NCI-H69 (cell line): ENCODE data around the gene DGKD.

Experiments
- DNase-seq: peaks from one replicate; lab custom pipeline; 2025; lab: John Stamatoyannopoulos, UW

Gene DGKD

DNA sequence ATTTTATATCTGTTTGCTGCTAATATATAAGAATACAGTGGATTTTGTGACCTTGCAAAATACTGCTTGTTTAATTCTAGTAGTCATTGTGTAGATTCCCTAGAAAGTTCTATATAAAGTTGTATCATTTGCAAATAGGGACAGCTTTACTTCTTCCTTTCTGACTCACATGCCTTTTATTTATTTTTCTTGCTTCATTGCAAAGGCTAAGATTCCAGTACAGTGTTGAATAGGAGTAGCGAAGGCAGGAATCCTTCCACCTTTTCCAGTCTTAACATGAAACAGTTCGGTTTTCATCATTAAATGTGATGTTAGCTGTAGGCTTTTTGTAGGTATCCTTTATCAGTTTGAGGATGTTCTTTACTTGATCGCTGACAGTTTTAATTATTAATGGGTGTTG, 58.1 kb downstream of the DGKD start:
- DNase-seq = no peak

DNA sequence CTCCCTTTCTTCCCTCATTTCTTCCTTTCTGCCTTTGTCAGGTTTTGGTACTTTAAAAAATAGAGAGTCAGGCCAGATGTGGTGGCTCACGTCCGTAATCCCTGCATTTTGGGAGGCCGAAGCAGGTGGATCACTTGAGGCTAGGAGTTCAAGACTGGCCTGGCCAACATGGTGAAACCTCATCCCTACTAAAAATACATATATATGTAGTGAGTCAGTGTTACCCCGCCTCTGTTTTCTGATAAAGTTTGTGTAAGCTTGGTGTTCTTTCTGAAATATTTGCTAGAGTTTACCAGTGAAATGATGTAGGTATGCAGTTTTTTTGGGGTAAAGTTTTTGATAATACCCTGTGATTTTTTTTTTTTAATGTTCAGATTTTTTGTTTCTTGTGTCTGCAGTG, 58.8 kb downstream of the DGKD start:
- no peak for DNase-seq

DNA sequence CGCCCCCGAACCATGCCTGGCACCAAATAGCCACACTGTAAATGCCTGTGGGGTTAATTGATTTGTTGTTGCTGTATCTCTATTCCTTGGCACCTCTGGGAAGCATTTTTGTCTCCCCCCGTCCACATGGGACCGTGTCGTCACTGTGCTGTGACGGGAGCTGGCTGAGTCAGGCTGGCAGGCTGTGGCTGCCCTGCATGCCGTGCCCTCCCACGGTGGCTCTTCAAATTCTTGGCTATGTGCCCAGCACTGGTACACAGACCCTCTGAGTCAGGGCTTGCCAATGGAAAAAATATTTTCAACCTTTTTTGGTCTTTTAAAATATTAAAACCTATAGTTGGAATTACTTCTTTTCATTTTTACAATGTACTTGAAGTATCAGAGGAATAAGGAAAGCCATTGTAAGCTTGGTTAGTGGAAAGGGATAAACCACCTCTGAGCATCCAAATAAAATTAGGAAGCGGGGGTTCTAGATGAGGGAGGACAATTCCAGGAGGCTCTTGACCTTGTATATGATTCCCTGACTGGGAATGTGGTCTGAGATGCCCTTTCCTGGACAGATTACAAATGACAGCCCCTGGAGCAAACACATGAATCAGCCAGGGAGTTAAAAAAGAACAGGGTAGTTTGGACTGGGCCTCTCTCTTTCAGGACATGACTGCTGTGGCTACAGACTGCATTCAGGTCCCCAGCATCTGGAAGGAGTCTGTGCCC, 59.4 kb downstream of the DGKD start:
- peak; percentile 75 for DNase-seq

DNA sequence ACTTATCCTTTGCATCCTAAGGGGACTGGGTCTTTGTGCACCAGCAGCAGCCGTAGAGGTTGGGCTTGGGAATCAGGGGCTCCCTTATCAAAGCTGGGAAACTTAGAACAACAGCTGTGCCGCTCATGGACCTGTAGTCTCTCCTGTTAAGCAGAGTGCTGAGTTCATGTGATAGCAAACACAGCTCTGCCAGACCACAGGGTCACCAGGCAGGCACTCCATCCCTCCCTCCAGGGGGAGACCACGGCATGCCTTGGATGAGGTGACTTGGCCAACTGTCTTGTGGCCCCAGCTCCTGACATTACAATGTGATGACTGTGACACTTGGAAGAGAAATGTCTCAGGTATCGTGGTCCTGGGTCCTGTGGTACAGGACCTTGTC, 60.0 kb downstream of the DGKD start:
- DNase-seq = no peak

DNA sequence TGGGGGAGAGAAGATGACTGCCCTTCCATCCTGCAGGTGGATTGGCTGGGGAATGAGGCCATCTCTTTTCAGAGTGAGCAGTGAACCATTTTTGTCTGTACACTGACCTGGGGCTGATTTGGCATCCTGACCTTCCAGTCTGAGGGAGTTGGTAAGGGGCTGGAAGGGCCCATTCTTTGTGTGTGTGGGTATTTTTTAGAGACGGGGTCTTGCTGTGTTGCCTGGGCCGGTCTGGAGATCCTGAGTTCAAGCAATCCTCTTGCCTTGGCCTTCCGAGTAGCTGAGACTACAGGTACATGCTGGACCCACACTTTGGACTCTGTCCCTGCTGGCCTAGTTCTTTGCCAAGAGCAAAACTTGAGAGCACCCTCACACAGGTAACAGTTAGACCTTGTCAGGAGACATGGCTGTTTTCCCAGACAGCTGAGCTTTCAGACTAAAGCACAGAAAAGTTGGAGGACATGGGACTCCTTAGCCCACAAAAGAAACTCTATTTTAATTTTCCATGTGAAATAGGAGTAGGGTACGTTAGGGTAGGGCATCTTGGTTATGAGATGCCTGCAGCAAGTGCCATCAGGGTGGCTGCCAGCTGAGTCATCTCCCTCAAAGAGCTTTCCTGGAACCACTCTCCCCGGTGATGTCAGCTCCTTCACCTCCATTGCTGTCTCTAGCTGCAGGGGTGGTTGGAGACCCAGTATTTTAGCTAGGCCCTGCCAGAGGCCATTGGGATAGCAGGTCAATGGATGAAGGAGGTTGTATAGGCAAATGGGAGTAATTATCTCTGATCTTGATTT, 60.7 kb downstream of the DGKD start:
- no peak for DNase-seq

DNA sequence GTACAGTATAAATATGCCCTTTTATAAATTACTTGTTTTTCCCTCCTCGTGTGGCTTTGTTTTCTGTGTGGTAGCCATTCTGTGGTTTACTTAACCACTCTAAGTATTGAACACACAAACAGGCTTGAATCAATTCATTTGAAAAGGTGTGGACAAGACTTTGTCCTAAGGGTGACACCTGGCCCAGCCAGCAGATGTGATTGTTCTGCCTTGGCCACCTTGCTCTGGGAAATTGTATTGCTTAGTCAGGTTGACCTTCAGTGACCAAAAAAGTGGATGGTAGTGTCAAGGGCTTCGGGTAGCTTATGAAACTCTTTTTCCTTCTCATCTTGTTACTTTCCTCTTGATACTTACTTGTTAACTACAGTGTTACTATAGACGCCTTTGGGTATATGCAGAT, 61.9 kb downstream of the DGKD start:
- DNase-seq = no peak

DNA sequence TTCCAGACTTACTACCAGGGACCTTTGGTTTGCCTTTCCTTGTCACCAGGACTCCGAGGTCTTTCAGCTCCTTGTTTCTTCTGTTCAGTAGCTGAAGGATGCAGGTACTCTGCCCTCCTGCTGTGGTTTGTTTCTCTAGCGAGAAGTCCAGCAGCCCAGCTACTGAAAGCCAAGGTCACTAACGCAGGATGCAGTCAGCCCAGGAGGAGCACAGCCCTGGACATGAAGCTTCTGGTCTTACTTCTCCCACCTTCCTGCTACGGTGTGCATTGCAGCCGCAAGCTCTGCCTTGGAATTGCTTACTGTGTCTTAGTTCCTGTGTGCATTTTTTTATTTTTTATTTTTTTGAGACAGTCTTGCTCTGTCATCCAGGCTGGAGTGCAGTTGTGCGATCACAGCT, 62.4 kb downstream of the DGKD start:
- DNase-seq = no peak

DNA sequence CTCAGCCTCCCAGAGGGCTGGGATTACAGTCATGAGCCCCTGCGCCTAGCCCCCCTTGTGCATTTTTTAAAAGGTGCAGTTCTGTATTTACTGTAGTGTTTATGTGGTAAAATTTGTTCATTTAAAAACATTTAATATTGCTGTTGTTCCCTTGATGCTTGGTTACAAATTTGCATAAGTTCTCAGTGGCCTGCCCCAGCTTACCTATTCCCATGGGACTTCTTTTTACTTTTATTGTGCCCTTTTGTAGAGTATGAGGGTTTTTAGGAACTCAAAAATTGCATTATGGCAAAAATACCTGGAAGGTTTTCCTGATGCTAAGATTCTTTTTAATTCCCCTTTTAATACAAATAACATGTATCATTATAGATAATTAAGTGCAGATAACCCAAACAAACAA, 63.0 kb downstream of the DGKD start:
- DNase-seq = no peak

DNA sequence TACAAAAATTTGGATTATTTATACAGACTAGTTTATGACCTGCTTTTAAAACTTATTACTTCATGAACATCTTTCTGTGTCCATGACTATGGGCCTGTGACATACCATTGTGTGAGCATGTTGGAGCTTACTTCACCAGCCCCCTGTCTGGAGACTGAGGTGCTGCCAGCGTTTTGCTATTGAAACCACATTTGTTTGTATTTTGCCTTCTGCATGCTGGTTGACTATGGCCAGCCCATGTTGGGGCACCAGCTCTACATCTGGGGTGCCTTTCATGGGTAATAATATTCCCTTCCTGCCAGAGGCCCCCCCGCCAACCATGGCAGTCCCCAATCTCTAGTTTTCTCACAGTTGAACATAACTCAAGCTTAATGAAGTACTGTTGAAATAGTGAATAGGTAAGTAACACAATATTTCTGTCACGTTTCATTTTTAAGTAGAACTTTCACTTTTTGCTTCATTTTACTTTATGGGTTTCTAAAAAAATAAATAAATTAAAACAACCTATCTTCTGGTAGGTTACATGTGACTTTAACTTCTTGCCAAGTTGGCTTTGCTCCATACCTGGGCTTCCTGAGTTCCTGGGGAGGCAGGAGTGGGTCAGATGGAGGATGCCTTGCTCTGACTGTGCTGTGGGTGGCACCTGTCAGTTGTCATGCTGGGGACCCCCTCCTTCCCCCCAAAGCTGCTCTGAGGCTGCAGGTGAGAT, 63.9 kb downstream of the DGKD start:
- DNase-seq = no peak

DNA sequence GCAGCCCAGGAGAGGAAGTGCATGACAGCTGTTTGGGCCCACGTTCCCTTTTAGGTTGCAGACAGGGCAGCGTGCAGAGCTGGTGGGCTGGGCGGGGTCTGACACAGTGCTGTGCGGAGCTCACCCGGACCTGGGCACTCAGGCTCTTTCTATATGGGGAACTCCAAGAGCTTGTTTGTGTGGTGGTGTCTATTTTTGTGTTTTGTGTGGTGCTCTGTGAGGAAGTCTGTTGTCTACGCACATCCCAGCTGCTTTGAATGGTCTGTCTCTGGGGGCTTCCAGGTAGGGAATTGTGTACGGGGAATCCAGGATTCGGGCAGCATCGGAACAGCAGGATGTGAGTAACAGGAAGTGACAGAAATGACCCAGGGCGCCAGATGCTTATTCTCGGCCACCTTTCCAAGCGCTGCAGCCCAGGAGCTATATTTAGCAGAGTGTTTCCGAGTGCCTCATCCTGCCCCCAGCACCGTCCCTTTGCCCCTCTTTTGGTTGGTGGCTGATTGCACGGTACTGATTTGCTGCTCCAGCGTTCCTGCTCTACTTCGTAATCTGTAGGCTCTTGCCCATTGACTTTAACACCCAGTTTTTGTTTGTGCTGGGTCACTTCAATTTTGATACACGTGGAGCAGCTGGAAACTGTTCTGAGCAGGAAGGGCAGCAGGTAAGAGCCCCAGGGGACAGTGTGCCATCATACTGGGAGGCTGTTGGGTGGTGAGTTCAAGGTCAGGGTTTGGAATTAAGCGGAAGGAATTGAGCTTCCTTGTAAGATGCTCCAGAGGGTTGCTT, 64.7 kb downstream of the DGKD start:
- DNase-seq = no peak

DNA sequence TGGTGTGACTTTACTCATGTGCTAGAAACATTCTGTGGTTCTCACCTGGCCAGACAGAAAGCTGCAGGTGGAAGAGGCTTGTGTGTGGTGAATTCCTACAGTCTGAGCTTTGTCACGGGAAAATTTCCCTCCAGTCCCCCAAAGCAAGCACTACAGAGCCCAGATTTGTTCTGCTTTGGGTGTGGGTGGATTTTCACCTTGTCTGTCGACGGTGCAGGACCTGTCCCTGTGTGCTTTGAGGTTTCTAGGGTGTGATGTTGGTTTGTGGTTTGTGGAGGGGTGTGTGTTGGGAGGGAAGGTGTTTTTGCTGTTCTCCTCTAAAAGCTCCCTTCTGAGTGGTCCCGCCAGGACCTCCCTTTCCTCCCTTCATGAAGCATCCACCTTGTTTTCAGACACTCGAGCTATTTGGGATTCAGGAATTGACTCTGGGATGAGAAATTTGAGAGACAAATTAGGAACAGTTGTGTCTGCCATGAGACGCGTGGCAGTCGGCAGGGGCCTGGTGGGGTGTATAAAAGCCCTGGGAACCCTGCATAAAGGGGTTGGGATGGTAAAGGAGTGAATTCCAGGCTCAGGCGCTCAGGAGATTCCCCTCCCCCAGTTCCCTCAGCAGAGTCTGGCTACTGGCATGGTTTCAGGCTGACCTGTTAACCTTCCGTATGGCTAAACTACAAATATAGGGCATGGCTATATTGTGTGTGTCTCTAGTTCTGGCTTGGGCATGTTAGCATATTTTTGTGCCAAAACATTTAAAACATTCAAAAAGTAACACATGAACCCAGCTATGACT, 65.5 kb downstream of the DGKD start:
- DNase-seq = no peak

DNA sequence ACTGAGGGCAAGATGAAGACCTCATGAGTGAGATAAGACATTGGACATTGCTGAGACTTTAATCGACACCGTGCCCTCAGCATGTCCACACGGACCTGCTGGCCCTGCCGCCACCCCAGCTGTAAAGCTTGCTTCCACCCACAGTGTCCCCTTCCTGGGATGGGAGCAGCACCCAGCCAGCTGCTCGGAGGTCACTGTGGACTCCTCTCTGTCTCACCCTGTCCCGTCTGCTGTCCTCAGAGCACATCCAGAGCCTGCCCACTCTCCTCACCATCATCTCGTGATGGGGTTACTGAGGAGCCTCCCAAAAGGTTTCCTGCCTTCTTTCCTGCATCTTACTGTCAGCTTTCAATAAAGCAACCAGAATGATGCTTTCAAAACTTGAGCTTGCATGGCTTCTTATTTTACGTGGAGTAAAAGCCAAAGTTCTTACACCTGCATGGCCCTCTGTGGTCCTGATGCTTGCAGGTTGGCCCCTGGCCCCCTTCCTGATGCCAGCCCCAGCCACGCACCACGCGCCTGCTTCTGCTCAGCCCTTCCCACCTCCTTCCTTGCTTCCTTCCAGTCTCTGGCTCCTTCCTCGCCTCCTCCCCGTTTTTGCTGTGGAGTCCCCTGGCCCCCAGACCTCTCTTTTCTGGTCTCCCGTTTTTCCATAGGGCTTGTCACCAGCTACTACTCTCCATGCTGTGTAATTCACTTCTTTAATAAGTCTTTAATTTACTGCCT, 67.0 kb downstream of the DGKD start:
- DNase-seq = no peak

DNA sequence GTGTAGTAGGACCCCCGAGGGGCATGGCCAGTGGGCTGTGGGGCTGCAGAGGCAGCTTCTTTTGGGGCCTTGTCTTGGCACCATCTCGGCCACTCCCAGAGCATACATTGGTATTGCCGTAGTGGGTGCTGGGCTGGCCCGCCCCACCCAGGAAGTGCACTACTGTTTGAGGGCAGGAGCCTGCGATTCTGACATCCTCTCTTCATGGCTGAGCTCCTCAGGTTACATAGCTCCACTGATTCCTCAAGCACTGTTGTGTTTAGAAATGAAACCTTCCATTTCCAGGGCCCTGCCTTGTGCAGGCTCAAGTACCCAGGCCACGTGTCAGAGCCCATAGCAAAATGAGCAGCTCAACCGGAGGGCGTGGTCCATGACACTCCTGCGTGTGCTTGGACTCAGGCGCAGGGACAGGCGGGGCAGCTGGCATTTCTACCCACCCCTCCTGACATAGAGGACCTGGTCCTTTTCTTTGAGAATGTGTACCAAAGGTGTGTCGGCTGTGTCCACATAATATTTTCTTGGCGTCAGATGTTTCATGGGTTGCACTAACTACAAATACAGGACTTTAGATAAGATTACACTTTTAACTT, 67.9 kb downstream of the DGKD start:
- DNase-seq = peak; percentile 26

DNA sequence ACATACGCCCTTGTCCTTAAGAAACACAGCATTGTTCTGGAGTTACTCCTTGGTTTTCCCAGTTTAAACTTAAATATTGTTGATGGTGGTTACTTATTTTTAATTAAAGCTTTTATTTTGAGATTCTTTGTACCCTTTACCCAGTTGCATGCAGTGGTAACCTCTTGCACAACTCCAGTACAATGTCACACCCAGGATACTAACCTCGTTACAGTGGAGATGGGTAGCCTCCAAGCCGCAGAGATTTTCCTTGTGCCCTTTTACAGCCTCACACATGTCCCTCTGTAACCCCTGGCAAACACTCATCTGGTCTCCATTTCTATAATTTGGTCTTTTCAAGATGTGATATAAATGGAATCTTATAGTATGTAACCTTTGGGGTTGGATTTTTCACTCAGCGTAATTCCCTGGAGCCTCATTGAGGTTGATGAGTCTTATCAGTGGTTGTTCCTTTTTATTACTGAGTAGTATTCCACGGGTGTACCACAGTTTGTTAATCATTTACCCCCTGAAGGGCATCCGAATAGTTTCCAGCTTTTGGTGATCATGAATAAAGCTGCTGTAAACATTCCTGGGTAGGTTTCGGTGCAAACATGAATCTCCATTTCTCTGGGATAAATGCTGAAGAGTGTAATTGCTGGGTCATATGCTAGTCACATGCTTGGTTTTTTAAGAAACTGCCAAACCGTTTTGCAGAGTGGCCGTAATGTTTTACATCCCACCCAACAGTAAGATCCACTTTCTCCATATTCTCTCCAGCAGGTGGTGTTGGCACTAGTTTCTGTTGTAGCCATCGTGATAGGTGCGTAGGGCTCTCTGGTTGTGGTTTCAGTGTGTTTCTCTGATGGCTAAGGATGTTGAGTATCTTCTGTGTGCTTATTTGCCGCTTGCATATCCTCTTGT, 68.6 kb downstream of the DGKD start:
- DNase-seq = no peak

DNA sequence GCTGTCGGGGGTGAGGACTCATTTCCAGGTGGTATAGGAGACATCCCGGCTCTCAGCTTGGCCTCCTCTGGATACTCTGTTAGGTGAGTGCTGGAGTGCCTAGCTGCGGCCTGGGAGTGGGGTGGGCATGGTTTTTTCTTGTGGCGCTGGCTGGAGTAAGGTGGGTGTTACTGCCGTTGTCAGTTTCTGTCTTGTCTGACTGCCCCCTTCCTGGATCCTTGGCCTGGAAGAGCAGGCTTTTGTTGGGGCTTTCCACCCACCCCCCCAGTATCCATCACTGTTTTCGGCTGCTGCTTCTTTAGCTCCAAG, 69.2 kb downstream of the DGKD start:
- DNase-seq = no peak

DNA sequence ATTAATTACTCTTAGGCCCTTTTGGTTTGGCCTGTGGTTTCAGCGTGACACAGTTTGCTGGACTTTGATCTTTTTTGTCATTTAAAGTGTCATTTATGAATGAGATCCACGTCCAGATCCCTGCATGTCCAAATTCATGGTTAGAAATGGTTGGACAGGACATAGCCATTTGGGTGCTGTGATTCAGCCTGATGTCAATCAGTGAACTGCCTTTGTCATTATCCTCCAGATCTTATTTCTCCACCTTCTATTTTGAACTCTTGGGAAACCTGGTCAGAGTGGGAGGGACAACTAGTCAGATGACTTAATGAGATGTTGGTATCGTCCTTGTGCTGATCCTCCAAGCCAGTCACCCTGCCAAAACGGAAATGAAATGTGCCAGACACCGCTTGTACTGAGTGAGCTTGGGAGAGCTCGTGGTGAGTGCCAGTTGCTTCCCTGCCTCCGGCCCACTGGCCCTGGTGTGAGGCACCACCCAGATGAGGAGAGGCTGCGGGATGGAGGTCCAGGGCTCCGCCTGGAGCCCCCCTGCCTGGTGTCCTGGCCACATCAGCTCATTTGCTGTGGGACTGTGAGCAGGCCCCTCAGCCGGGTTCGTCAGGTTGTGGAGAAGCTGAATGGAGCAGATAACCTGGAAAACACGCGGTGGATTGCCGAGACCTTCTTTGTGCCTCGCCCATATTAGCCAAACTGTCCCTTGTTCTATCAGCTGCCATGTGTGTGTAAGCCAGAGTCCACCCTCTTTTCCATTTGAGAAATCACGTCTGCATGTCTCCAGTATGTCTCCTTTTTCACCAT, 70.1 kb downstream of the DGKD start:
- no peak for DNase-seq

DNA sequence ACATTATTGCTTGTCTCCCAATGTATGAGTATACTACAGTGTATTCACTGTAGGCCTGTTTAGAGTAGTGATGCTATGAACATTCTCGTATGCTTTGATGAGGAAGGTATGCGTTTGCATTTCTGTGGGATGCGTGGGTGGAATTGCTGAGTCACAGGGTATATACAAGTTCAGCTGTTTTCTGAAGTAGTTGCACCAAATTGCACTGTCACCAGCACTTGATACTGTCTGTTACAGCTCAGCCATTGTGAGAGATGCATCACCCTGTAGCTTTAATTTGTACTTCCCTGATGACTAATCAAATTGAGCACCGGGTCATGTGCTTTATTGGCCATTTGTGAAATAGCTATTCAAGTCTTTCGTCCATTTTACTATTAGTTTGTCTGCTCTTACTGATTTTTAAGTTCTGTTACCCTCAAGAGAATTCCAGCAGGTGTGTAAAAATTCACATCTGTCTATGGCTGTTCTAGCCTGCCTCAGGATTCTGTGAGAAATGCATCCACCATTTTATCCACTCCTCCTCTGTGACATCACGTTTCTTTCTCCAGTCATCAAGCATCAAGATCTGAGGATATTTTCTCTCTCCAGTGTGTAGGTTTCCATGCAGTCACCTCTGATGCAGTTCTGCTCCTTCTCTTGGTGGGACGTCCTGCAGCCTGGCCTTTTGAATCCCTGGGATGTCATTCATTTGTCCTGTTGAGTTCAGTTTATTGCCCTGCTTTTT, 72.5 kb downstream of the DGKD start:
- no peak for DNase-seq

DNA sequence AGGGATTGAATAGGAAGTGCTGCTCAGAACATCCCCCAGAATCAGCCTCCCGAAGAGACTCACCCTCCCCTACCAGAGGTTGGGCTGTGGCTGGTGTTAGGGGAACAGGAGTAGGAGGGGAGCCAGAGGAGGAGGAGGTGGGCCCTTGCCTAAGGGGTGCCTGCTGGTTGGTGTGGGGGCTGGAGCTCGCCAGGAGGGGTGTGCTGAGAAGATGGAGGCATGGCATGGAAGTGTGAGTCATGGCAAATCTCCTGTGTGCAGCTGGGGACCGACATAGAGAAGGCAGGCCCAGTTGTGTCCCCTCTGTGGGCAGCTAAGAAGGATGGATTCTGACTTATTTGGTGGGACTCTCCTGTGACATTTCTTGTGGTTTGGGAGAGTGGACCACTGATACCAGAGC, 73.7 kb downstream of the DGKD start:
- DNase-seq = no peak
